Stimulated activated CD4-positive, alpha-beta T cell treated with anti-CD3 and anti-CD28 coated beads, Interleukin-2, amount 100 ng/mL, for 48 hours (primary cell): ENCODE measurements around the gene LRRN2.

ENCODE experiments used
- DNase-seq, 2 donors: peaks; one replicate each; pipeline ENCODE4 v3.0.0-alpha.2; 2020

The LRRN2 gene

GRCh38 chr1:204624631-204625216 is 60.8 kb downstream of the LRRN2 start:
- no peak for DNase-seq

GRCh38 chr1:204623894-204624361 is 61.6 kb downstream of the LRRN2 start:
- no peak for DNase-seq

DNA sequence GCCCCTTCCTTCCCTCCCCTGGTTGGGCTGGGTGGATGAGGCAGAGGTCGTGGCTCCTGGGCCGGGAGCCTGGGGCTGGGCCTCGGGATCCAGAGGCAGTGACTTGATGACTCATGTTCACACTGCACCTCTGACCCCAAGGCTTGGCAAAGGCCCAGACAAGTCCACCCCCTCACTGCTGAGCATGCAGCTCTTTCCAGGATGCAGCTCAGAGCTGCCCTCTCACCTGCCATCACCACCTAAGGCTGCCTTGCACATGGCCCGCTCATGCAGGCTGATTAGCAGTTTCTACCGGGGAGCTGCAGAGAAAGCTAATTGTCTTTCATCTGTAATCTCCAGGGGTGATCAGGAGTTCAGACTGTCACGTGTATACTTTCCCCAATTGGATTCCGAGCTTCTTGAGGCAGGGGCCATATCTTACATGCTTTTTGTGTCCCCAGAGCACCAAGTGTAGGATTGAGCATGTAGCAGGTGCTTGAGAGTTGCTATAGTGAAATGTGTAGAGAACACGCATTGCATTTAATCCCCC is 62.1 kb downstream of the LRRN2 start:
- DNase-seq: no peak

DNA sequence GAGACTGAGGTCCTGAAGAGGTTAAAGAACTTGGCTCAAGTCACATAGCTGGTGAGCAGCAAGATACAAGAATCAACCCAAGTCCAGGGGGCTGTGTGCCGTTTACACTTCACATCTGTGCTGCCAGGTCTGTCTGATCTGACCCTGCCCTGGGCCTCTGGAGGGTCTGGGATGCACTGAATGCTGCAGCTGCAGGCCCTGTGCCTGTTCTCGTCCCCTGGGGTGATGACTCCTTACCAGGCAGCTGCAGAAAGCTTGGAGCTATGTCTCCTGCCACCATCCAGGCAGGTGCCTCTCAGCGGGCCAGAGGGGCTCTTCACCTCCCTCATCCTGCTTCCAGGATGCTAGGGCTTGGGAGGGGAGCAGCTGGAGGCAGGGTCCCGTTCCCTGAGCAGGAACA is 63.5 kb downstream of the LRRN2 start:
- no peak for DNase-seq

- DNase-seq: no peak
These were observed 64.1 kb downstream of the LRRN2 start for GRCh38 chr1:204621396-204621795.

- no peak for DNase-seq
These were observed 65.8 kb downstream of the LRRN2 start for GRCh38 chr1:204619721-204620120.

DNA sequence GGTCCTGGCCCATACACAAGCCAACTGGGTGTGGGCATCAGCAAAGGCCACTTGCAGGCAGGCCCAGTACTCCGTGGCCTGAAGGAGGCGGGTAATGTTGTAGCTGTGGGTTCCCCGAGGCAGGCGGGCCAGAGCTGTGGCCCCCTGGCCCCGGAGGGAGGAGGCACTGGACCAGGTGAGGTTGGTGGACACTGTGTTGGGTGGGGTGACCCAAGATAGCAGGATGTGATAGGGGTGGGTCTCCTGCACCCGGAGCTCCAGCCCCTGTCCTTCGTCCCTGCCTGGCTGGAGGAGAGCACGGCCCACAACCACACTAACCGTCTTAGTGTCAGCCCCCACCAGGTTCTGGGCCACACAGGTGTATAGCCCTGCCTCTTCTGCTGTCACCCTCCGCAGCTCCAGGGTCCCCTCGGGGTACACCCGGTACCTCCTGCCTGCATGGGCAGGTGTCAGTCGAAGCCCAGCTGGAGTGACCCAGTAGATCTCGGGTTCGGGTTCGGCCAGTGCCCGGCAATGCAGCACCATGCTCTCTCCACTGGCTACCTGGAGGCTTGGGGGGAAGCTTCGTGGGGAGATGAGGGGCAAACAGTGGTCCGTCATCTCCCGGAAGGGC is 67.3 kb downstream of the LRRN2 start:
- no peak for DNase-seq

- no peak for DNase-seq
These were observed 68.0 kb downstream of the LRRN2 start for GRCh38 chr1:204617256-204618147.

GRCh38 chr1:204616641-204617040 is 68.9 kb downstream of the LRRN2 start:
- no peak for DNase-seq

DNA sequence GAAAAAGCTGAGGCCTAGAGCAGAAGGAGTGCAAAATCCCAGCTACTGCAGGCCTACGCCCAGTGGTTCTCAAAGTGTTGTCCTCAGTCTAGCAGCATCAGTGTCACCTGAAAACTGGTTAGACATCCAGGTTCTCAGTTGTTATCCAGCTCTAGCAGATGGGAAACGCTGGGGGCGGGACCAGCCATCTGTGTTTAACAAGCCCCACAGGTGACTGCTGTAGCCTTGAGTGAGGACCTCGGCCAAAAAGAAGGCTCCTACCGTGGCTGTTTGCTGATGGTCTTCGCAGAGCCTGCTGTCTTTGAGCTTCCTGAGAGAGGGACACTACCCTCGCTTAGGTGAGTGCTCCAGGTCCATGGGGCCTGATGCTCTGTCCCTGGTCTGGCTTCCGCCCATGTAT is 69.7 kb downstream of the LRRN2 start:
- DNase-seq: no peak

- no peak for DNase-seq
These were observed 71.9 kb downstream of the LRRN2 start for GRCh38 chr1:204613636-204614035.

- DNase-seq: no peak
These were observed 73.2 kb downstream of the LRRN2 start for GRCh38 chr1:204612326-204612725.

- DNase-seq: no peak
These were observed 74.5 kb downstream of the LRRN2 start for GRCh38 chr1:204611036-204611435.

GRCh38 chr1:204607910-204608309 is 77.6 kb downstream of the LRRN2 start:
- DNase-seq: no peak

DNA sequence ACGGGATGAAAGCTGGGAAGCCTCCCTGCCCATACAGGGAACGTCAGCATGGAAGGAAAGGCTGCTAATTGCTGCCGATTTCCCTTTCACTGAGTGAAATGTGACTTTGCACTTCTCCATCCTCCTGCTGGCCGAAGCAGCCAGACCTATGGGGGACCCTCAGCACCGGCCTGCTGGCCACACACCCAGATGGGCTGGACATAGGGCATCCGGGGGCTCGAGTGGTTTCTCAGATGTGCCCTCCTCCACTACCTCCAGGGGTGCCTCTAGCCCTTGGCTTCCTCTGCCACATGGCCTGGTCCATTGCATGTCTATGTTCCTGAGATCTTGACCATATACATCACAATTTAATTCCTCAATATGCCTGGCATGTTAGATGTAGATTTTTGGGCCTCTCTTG is 79.7 kb downstream of the LRRN2 start:
- DNase-seq: no peak

GRCh38 chr1:204602871-204603542 is 82.5 kb downstream of the LRRN2 start:
- no peak for DNase-seq

DNA sequence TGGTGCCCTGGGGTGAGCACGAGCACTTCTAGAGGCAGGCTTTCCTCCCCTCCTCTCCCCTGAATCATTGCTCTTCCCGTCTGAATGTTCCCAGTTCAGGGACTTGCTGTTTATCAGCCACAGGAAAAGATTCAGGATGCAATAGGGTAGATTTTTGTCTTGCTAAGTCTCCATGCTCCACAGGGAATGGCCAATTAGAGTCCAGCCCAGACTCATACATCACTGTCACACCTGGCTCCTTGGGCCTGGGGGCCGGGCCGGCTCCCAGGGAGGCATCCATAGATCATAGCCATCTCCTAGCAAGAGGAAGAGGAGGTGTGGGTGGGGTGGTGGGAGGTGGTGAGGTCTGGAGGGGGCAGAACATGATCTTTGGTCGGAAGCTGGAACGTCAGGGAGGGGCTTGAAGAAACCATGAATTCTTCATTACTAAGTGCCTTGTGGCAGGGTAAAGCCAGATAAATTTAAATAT is 83.4 kb downstream of the LRRN2 start:
- DNase-seq: no peak

GRCh38 chr1:204600968-204601367 is 84.6 kb downstream of the LRRN2 start:
- no peak for DNase-seq

GRCh38 chr1:204600203-204600602 is 85.3 kb downstream of the LRRN2 start:
- DNase-seq: no peak

- DNase-seq: no peak
These were observed 85.9 kb downstream of the LRRN2 start for GRCh38 chr1:204599596-204599995.

- no peak for DNase-seq
These were observed 86.4 kb downstream of the LRRN2 start for GRCh38 chr1:204599098-204599497.

- DNase-seq: no peak
These were observed 87.1 kb downstream of the LRRN2 start for GRCh38 chr1:204598319-204598969.
